ENCODE results near the gene DPH5. TPM values are rescaled to one million over a fixed set of nuclear protein-coding genes. Genes with fewer than 3 reads are reported as not detected.

DPH5 gene
- total RNA-seq, 1 experiment from 2014 or later, result 40.1 TPM

DNA sequence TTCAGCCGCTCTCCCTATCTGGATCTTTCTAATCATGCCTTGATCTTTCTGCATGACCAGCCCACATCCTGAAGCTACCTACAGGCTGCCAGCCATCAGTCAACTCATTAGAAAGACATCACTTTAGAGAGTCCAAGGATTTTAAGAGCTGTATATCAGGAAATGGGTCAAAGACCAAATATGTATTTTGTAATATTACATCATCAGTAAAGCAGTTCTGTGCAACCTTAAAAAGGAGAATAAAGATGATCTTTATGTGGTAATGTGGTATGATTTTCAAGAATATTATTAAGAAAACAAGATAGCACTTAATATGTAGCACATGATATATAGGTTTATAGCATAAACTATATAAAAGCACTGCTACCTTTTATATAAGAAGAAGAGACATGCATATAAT, 82.1 kb downstream of the DPH5 start:
- DNase-seq (ENCODE audit: low read depth), result no peak

DNA sequence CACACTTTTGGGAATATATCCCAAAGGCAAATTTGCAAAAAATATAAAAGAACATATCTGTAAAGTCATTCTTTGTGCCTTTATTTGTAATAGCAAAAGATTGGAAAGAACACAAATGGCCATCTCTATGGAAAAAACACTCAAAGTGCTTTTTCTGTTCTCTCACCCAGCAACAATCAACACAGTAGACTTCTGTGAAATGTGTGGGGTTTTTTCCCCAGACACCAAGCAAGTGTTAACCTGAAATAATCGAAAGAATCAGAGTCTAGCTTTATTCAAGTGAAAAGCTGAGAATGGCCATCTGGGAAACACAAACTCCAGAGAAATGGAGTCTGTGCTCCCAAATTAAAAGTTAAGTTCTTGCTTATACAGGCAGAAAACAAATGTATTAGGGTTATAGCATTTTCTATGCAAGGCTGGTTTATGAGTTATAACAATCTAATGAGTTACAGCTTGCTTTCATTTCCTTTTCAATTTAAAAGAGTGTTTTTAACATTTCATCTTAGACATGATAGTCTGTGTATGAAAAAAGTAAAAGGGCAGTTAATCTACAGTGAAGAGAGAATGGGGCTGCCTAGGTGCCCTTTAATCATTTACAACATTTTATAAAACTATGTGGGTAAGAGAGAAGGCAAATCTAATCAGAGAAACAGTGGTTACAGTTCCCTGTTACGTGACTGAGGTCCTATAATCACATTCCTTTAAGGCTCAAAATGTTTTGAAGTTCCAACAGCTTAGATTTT, 83.1 kb downstream of the DPH5 start:
- DNase-seq (ENCODE audit: low read depth), result no peak

DNA sequence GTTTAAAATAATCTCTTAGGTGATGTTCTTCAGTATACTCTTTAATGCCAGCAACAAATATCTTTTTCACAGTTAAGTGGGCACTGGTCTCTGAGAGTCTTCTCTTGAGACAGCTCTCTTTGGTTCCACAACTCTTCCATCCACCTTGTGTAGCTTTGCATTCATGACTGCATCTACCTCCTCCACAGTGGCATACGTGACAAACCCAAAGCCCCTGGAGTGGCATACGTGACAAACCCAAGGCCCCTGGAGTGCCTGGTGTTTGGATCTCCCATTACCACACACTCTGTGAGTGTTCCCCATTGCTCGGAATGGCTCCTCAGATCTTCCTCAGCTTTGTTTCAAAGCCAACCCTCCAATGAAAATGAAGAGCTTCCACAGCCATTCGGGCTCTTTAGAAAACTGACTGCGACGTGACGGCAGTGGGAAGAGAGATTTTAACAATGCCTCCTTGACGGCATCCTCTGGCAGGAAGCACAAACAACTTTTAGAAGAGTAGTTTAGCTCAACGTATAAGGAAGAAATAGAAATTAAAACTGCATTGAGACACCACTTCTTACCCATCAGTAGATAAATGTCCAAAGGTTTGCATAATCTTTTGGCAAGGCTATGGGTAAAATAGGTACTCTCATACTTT, 83.9 kb downstream of the DPH5 start:
- DNase-seq (ENCODE audit: low read depth), result no peak

DNA sequence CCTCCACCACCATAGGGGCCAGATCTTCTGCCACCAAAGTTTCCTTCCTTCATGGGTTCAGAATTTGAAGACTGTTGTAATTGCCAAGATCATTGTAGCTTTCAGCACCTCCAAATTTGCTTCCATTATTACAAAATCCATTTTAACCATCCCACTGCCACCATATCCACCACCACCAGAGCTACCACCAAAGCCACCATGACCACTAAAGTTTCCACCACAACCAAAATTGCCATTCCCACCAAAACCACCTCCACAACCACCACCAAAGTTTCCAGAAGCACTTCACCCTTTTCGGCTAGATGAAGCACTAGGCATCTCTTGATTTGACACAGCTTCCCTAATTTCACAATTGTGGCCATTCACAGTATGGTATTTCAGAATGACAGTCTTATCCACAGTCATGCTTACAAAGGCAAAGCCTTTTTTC, 84.5 kb downstream of the DPH5 start:
- DNase-seq (ENCODE audit: low read depth), result no peak

Other genes starting within 250 kb of the DPH5 start
- 19.6 and 24.1 TPM in 2 replicates for gene EXTL2, start 130.9 kb downstream of the DPH5 start, total RNA-seq (2014; rRNA removed; shearing (Covaris generic))
- 26.8 and 30.5 TPM in 2 replicates for gene SLC30A7, start 129.7 kb downstream of the DPH5 start, total RNA-seq (2014; rRNA removed; shearing (Covaris generic))
- gene S1PR1, start 211.2 kb upstream of the DPH5 start, total RNA-seq (2014; rRNA removed; shearing (Covaris generic)), result 13.7 and 15.5 TPM in 2 replicates

All from HT1080 (cell line).